ENCODE results near the gene TCAP.

- TF ChIP-seq EZH2 (IDR thresholded peaks at IDR 0.05; ENCODE audit: borderline replicate concordance, insufficient read depth, low read length, poor library complexity, severe bottlenecking), result no peak
- no peak for TF ChIP-seq CTCF (IDR thresholded peaks at IDR 0.05; ENCODE audit: poor library complexity, severe bottlenecking)
Observed at GRCh38 chr17:39669897-39670735, 5.0 kb downstream of the TCAP start.

Measured in neural cell (in vitro differentiated cells).